Neural progenitor cell (in vitro differentiated cells): ENCODE measurements around the gene NRCAM.

ENCODE experiments used
- CTCF ChIP-seq: fragments of 200-600 bp; sonication (generic); IDR thresholded peaks from 2 replicates; pipeline ENCODE4 v1.5.1; 2017; ENCODE audit warnings: antibody characterized with exemption, mild to moderate bottlenecking
- EZH2 ChIP-seq: fragments of 200-600 bp; sonication (generic); IDR thresholded peaks from 2 replicates; pipeline ENCODE4 v1.6.1; 2017; ENCODE audit warnings: antibody characterized with exemption, mild to moderate bottlenecking, moderate library complexity

- TF ChIP-seq CTCF (no peak), EZH2 (no peak)
Observed at GRCh38 chr7:108321359-108321758, 134.9 kb downstream of the NRCAM start.
